Measurements from ENCODE around the gene SUB1. TPM values are rescaled to one million over a fixed set of nuclear protein-coding genes. Genes with fewer than 3 reads are reported as not detected.

The SUB1 gene
- polyA plus RNA-seq, 1 of the 3 experiments (the other 2 are of a cell fraction): 50.8 TPM

DNA sequence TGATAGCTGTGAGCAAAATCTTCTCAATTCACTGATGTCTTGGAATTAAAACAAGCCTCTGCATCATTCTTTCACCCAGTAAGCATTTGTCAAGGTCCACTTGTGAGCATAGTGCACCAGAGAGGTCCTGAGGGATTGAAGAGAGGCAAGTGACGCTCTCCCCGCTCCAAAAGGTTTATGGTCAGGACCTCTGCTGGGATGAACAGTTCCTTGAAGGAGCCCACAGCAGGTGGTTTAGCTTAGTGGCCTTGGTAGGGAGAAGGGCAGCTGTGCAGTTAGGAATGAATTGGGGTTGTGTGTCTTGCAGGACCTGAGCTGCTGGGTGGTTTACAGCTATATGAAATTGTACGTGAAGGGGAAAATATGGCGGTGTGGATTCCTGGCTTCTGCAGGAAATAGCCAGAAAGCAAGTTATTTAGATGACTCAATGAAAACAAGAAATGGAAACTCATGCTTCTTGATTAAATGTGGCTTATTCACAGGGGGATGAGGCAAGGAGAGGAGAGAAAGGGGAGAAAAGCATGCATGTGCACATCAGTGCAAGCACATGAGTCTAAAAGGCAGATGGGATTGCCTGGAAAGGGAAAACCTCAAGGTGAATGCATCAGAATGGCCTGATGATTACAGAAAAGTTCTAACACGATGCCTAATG is 42.0 kb downstream of the SUB1 start:
- Histone ChIP-seq H3K36me3 (replicated peaks in 1 of 2; ENCODE audit: control insufficient read depth in 1 of 2, insufficient read depth in 2 of 2, low read length in 1 of 2) (no peaks in the 10 kb centered on the region), H3K79me2 (ENCODE audit: insufficient read depth) (no peaks in the 10 kb centered on the region), H4K20me1 (ENCODE audit: insufficient read depth) (no peaks in the 10 kb centered on the region), H3K27ac (ENCODE audit: low read depth in 2 of 2, low read length in 1 of 2) (0 out of 4 replicates have a peak overlapping the region, but pooled peaks of 1 of the 2 experiments have one; percentile 21), H3K9ac (no peak overlapping the region), H3K9me2 (no peaks in the 10 kb centered on the region), H3K4me3 (ENCODE audit: low read depth in 2 of 2, low read length in 1 of 2) (no peak overlapping the region), H2AFZ (ENCODE audit: low read depth) (no peak overlapping the region), H3K4me2 (0 out of 2 replicates have a peak overlapping the region, but pooled peaks have one; percentile 4), H3K4me1 (ENCODE audit: control insufficient read depth in 1 of 2, insufficient read depth in 2 of 2, low read depth in 1 of 2, low read length in 1 of 2) (peaks cover 8 to 9% of the 10 kb centered on the region in 2 experiments; a peak in 2 of 4 replicates), H3K27me3 (ENCODE audit: insufficient read depth) (no peaks in the 10 kb centered on the region), H3K9me3 (no peaks in the 10 kb centered on the region), H3F3A (replicated peaks; ENCODE audit: insufficient read depth) (peaks cover 7% of the 10 kb centered on the region)
- ChIA-PET CTCF (interaction anchor here (1.5 kb wide), 1 partner anchor 15 kb away, joined by 5 read pairs; no protein-coding TSS in a partner anchor), POLR2A (no interaction called here)
- DNase-seq: no peak
- 85% methylated on average over 5 of the region's 5 CpGs for WGBS (ENCODE audit: low lambda C conversion rate)
- TF ChIP-seq REST (IDR thresholded peaks at IDR 0.05; ENCODE audit: low read depth, low read length) (peak; percentile 75; the same call in 1 of the 2 replicates), CTCF (IDR thresholded peaks at IDR 0.05) (no peak), EP300 (IDR thresholded peaks at IDR 0.05; ENCODE audit: borderline replicate concordance in 1 of 2, low read depth in 1 of 2, low read length in 1 of 2) (no peak), MEF2A (IDR thresholded peaks at IDR 0.05; ENCODE audit: borderline replicate concordance, low read depth) (no peak), GABPA (IDR thresholded peaks at IDR 0.05; ENCODE audit: low read depth) (no peak), TCF12 (IDR thresholded peaks at IDR 0.05) (no peak)
- TF ChIP-seq, protein P1, sequence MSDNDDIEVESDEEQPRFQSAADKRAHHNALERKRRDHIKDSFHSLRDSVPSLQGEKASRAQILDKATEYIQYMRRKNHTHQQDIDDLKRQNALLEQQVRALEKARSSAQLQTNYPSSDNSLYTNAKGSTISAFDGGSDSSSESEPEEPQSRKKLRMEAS (IDR thresholded peaks at IDR 0.05; ENCODE audit: low read depth): no peak

DNA sequence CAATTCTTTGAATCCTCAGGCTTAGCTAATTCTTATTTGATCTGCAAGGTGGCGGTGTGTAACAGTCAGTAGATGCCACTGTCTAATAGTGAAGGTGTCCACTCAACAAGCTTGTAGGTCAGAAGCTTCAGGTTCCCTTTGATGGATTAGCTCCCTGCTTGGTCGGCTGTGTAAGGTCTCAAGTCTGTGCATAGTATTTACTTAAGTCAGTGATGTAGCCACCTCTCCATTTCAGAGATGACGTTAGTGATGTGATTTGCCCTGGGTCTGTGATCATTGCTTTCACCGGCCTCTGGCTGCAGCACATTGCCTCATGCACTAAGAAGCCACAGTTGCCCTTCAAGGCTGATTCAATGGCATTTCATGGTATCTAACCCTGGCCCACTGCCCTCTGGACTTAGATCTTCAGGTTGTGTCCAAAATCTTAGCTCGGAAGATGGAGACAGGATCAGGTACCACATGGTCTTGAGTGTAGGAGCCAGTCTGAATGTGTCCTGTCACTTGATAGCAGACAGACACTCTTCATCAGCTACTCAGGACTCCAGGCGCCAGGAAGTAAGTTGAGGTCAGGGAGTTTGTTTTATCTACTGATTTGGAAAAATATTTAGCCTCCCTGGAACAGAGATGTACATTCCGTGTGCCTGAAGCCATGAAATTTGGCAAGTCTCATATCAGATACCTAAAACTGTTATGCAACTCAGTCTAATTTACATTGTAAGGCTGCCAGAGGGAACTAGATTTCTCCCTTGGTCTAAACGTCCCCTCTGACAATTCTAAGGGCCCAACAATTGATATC is 42.9 kb downstream of the SUB1 start:
- no peaks in the 10 kb centered on the region for H3K9me2 ChIP-seq
- peaks cover 8 to 9% of the 10 kb centered on the region in 2 experiments; a peak in 2 of 4 replicates for H3K4me1 ChIP-seq (ENCODE audit: control insufficient read depth in 1 of 2, insufficient read depth in 2 of 2, low read depth in 1 of 2, low read length in 1 of 2)
- no peak for DNase-seq
- H3K27me3 ChIP-seq (ENCODE audit: insufficient read depth): no peaks in the 10 kb centered on the region
- H3K36me3 ChIP-seq (replicated peaks in 1 of 2; ENCODE audit: control insufficient read depth in 1 of 2, insufficient read depth in 2 of 2, low read length in 1 of 2): no peaks in the 10 kb centered on the region
- 0 out of 2 replicates have a peak overlapping the region, but pooled peaks have one; percentile 4 for H3K4me2 ChIP-seq
- H3K27ac ChIP-seq (ENCODE audit: low read depth in 2 of 2, low read length in 1 of 2): peak overlapping the region in 1 of 2 experiments; percentile 21; a peak in 1 of 4 replicates
- WGBS (ENCODE audit: low lambda C conversion rate): 64% methylated on average over 6 of the region's 8 CpGs
- POLR2A ChIA-PET: no interaction called here
- no peak overlapping the region for H3K4me3 ChIP-seq (ENCODE audit: low read depth in 2 of 2, low read length in 1 of 2)
- H3F3A ChIP-seq (replicated peaks; ENCODE audit: insufficient read depth): peaks cover 7% of the 10 kb centered on the region
- H2AFZ ChIP-seq (ENCODE audit: low read depth): no peak overlapping the region
- H3K79me2 ChIP-seq (ENCODE audit: insufficient read depth): no peaks in the 10 kb centered on the region
- no peak overlapping the region for H3K9ac ChIP-seq
- CTCF ChIA-PET: interaction anchor here (1.5 kb wide), 1 partner anchor 16 kb away, joined by 5 read pairs; no protein-coding TSS in a partner anchor
- no peaks in the 10 kb centered on the region for H4K20me1 ChIP-seq (ENCODE audit: insufficient read depth)
- no peaks in the 10 kb centered on the region for H3K9me3 ChIP-seq
- TF ChIP-seq CTCF (IDR thresholded peaks at IDR 0.05) (0 out of 2 replicates have a peak, but pooled peaks have one; percentile 6), POLR2AphosphoS5 (IDR thresholded peaks at IDR 0.05; ENCODE audit: low read depth, low read length) (no peak)
